ENCODE data around the gene TSHZ1.

TSHZ1 gene

GRCh38 chr18:75222407-75222806, 11.8 kb downstream of the TSHZ1 start:
- DNase-seq: no peak

DNA sequence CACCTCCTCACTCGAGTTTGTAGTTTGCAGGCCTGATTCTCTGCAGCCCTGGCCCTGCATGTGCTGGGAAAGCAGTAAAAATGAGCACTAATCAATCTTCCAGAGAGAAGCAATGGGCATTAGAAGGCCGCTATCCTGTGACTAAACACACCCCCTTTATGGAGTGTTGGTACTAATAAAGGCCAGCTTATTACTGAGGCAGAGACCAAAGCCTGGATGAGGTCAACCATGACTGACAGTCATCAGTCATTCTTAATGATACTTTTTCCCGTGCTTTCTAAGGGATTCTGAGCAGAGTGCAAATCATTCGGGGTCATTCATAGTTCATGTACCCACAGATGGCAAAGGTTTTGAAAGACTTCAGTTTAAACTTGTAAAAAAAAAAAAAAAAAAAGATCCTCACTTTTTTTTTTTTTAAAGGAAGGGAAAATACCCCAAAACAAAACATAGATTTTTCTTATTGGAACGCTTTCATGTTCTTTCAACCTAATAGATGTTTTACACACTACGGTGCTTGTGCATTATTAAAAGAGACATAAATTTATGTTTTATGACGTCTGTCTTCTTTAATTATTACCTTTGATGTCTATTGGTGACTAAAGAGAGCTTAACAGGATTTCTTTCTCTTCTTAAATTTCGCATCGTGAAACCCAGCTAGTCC, 13.2 kb downstream of the TSHZ1 start:
- no peak for DNase-seq

GRCh38 chr18:75226286-75226955, 15.8 kb downstream of the TSHZ1 start:
- no peak for DNase-seq

DNA sequence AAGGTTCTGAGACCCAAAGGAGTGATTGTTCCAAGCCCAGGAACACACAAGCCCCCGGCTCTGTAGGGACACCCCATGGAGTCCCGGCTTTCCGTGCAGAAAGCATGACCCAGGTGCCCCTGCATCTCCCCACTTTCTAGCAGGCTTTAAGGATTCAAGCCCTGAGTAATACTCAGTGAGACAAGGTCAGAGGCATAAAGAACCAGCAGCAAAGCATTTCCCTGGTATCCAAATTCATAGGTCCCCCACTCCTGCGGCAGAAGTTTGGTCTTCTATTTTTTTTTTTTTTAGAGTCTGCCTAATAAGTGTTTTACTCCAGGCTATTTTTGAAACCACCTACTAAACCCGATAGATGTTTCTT, 16.3 kb downstream of the TSHZ1 start:
- no peak for DNase-seq

- no peak for DNase-seq
Observed at GRCh38 chr18:75227535-75228296, 17.1 kb downstream of the TSHZ1 start.

- DNase-seq: no peak
Observed at GRCh38 chr18:75228967-75229366, 18.4 kb downstream of the TSHZ1 start.

DNA sequence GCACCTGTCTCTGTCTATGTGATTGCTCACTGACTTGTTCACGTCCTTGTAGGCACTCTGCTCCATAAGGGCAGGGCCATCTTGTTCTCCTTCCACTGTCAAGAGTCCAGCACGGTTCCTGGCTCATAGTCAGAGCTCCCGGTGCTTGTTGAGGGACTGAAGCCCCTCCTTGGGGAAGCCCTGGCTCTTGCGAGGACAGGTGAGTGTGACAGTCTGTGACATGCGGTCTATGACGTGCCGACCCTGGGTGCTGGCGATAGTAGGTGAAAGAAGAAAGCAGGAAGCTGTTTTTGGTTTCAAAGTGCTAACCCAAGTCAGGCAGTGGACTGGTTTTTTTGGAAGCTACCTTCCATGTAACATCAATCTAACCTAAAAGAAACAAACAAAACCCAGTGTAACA, 18.8 kb downstream of the TSHZ1 start:
- no peak for DNase-seq

- no peak for DNase-seq
Observed at GRCh38 chr18:75230163-75231052, 19.8 kb downstream of the TSHZ1 start.

DNA sequence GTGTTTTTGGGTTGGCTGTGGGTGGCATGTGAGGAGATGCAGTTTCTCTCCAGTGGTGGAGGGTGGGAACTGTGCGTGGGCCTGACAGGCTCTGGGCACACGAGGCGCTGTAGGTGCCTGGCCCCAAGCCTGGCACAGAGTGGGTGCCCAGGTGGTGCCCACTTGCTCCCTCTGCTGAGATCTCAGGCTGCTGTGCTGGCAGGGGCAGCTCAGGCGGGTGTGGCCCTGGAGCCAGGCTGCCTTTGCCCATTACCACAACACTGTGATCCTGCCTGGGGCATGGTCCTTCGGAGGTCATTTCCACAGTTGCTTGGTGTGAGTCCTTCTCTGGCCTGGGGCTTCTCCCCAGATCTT, 20.4 kb downstream of the TSHZ1 start:
- no peak for DNase-seq

DNA sequence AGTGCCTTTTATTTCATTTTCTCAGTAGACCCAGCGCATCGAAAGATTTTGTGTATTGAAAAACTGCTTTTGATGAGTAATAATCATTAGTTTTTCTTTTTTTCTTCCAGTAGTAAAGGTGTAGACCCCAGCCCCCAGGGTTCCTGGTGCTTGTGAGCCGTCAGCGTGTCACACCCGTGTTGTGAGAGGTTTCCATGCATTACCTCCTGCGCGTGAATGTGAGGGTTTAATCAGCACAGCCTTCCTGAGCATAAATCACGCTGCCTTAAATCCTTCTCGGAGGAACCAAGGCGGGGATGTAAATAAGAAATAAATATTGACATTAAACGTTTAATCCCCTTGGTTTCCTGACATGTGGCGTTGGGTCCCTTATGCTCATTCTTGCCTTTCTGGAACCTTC, 24.3 kb downstream of the TSHZ1 start:
- no peak for DNase-seq

GRCh38 chr18:75235896-75236295, 25.3 kb downstream of the TSHZ1 start:
- DNase-seq: no peak

- DNase-seq: no peak
Observed at GRCh38 chr18:75238100-75238499, 27.5 kb downstream of the TSHZ1 start.

DNA sequence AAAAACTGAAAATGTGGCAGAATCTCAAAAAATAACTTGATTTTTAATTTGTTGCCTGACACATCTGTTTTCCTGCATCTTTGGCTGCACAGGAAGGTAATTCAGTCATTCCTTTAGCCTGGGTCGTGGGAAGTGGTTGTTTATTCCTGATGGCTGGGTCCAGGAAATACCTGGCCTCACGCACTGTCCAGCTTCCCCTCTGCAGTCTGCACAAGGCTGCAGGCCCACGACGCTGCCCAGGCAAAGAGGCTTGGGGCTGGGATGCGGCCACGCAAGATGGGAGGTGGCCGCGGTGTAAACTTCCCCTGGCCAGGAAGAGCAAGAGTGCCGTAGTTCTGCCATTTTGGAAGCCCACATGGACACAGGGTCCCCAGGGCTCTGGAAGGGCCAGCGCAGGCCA, 28.2 kb downstream of the TSHZ1 start:
- DNase-seq: no peak

DNA sequence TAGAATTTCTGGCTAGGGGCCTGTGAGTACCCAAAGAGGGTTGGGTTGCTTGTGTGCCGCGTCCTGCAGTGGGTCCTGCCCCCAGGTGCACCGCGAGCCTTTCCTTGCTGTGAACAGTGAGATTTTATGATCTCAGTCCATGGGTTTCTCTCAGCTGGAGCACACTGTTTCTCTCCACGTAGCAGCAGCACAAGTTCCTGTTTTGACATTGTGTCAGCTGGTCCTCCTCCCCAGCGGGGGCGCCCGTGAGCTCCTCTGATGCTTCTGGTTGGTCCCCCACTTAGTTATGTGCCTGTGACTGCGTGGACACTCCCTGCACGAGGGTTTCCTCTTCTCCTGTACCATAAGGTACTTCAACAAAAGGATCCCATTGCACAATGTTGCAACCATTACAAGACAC, 29.8 kb downstream of the TSHZ1 start:
- no peak for DNase-seq

GRCh38 chr18:75241705-75242104, 31.1 kb downstream of the TSHZ1 start:
- DNase-seq: no peak

GRCh38 chr18:75244351-75245313, 34.0 kb downstream of the TSHZ1 start:
- no peak for DNase-seq

DNA sequence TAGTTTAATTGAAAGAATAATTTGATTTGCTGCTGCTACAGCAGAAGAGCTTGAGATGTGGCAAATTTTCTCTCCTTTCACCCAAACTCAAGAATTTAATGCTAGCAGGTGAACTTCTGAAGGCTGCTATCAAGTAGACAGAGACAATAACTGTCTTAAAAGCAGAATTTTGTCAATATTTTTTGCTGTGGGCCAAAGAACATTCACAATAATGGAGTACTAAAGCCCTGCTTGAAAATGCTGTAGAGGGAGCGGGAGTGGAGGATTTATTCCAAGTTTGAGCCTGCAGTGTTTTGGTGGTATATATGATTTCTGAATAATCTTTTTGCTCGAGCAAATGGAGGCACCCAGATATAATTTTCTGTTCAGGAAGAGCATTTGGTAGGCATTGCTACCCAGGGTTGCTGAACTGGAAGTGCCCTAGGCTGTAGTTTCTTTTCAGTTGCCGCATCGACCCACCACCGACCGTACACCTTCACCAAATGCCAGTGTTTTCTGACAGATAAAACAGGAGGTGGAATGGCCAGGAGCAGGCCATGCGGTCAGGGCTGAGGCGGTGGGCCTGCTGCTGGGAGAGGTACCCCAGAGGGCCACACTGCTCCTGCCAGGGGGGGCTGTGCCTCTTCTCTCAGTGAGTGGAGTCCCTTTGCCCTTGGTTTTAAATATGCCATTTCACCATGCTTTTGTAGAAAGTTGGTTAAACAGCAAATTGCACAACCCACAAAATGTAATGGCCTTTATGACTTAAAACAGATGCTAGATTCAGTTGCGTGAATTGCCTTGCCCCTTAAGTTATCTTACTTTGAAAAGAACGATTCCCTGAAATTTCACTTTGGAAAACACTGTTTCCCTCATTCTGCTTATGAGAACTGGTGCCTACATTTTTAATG, 36.4 kb downstream of the TSHZ1 start:
- no peak for DNase-seq

DNA sequence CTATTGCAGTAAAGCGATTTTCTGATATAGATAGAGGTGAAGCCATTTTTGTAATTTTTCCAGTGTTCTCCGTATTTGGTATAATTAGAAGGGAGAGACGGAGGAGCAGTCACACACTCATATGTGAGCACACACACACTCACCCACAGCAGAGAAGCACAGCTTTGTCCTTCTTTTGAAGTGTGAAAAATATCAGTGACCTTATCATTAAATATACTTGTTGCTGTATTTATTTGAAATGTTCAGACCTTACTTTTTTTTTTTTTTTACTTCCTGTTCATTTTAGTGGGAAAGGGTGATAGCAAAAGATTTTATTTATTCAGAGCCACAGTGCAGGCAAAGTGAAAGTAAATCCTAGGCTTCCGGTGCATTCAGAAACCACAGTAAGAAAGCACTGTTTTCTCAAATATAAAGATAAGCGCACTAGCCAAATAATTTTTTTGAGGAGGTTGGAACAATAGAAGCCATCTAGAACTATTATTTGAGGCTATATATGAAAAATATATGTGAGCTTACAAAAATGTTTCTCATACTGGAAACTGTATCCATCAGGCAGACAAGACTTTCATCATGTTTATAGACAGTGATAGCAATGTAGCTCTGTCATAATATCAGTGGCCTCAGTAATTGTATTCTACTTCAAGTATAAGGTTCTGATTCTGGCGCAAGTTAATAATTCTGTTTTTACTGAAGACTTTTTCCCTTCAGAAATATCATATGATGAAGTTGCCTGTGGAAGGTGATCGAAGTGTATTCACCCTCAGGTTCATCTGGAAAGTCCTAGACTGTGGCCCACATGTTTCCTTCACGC, 37.2 kb downstream of the TSHZ1 start:
- DNase-seq: no peak

- peak in 1 of 2 experiments; percentile 19 for DNase-seq
Observed at GRCh38 chr18:75248426-75249174, 38.0 kb downstream of the TSHZ1 start.
